HG02571 (cell line): ENCODE results near the gene OR1F1.
"Not testable (repeated sequence)": the region's sequence is repeated elsewhere in the genome, so short reads cannot be mapped to it uniquely, and the experiment has no call there.

Experiments used
- ATAC-seq: cut with Tn5 transposase; IDR thresholded peaks from one replicate; pipeline ENCODE4 v1.9.1; 2021; ENCODE audit warnings: mild to moderate bottlenecking, moderate library complexity; ENCODE audit not compliant: unreplicated experiment

OR1F1 gene

GRCh38 chr16:3187798-3188674 is at the start of gene OR1F1:
TSS of gene OR1F1 (plus strand) at chr16:3188204.
- no peak for ATAC-seq

DNA sequence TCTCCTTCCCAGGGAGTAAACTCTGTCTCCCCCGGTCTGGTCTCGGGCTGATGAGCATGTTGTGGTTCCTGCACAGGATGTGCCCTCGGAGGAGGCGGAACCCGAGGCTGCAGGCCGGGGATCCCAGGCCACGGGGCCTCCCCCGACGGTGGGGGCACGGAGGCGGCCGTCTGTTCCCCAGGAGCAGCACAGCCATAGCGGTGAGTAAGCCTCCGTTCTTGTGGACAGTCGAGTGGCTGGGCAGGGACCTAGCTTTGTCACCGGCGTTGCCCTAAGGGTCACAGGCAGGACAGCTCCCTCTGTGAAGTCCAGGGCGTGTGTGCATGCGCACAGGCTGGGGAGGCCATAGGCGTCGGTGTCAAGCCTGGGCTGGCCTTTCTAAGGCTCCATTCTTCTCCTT is 49.7 kb upstream of the OR1F1 start:
- ATAC-seq: no peak

- ATAC-seq: no peak
These were observed 49.1 kb upstream of the OR1F1 start for GRCh38 chr16:3138823-3139426.

DNA sequence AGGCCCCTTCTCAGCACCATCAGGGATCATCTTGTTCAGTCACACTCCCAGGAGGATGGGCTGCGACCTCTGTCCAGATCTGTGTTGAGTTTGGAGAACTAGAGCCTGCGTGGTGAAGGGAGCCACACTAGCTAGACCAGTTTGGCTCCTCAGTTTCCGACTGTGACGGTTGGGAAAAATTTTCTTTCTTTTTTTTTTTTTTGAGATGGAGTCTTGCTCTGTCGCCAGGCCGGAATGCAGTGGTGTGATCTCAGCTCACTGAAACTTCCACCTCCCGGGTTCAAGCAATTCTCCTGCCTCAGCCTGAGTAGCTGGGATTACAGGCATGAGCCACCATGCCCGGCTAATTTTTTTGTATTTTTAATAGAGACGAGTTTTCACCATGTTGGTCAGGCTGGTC is 48.4 kb upstream of the OR1F1 start:
- ATAC-seq: not testable (repeated sequence)

DNA sequence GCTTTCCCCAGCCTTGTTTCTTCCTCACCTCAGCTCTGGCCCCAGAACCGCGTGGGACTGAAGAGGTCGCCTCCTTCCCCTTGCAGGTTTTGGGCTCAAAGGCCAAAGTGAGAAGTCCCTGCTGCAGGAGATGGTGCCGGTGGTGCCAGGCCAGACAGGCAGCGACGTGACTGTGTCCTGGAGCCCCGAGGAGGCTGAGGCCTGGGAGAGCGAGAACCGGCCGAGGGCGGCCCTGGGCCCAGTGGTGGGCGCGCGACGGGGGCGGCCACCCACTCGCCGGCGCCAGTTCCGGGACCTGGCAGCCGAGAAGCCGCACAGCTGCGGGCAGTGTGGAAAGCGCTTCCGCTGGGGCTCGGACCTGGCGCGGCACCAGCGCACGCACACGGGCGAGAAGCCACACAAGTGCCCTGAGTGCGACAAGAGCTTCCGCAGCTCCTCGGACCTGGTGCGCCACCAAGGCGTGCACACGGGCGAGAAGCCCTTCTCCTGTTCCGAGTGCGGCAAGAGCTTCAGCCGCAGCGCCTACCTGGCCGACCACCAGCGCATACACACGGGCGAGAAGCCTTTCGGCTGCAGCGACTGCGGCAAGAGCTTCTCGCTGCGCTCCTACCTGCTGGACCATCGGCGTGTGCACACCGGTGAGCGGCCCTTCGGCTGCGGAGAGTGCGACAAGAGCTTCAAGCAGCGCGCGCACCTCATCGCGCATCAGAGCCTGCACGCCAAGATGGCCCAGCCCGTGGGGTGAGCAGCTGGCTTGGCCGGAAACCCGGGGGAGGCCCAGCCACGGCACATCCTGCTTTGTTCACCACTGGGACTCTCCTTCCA is 47.2 kb upstream of the OR1F1 start:
- no peak for ATAC-seq

DNA sequence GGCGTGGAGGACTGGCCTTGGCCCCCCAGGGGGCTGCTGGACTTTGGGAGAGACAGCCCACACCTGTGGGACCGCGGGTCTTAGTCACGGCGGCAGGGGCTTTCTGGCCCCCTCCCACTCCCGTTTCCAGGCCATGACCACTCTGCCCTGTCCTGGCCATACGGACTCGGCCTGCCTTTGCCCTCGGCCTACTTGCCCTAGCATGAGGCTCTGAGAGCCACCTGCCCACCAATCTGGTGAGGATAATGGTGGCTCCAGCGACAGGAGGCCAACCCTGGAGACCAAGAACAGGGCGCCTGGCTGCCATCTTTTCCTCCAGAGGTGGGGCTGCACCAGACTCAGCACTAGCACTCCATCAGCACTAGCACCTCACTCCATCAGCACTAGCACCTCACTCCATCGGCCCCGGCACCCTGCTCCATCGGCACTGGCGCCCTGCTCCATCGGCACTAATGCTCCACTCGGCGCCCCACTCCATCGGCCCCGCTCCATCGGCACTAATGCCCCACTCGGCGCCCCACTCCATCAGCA is 46.2 kb upstream of the OR1F1 start:
- ATAC-seq: no peak

DNA sequence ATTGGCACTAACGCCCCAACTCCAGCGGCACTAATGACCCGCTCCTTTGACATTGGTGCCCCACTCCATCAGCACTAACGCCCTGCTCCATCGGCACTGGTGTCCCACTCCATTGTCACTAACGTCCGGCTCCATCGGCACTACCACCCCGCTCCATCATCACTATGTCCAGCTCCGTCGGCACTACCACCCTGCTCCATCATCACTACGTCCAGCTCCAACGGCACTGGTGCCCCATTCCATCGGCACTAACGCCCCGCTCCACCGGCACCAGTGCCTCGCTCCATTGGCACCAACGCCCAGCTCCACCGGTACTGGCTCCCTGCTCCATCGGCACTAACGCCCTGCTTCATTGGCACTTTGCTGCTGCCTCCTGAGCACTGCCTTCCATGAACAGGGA is 45.7 kb upstream of the OR1F1 start:
- ATAC-seq: no peak

DNA sequence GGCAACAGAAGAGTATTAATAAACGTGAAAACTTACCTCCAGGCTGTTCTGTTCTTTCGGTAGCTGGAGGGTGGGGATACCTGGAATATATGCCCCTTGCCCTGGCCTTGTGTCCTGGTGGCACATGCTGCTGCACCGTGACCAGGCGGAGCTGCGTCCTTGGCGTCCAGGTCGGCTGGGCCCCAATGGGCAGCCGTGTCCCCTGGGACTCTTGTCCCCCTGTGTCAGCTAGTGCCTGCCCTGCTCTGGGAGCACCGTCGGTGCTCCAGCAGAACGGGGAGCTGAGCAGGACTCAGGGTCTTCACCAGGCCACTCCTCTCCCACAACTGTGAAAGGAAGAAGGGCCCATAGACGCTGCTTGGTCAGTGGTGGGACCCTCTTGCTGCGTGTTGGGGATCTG is 45.2 kb upstream of the OR1F1 start:
- no peak for ATAC-seq

DNA sequence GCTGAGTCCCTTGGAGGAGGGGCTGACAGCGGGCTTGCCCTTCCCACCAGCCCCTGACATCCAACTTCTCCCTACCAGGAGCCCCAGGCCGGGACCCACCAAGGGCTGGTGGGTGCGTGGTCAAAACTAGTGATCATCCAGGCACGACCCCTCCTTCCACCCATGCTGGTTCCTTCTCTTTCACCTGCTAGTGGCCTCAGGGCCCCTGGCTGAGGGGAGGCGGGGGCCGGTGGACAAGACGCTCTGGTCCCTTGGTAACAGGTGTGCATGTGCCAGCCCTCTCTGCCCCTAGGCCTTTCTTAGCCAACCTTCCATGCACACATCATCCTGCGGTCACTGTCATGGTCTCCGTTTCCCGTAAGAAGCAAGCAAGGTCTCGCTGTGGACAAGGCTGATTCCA is 44.8 kb upstream of the OR1F1 start:
- ATAC-seq: no peak

DNA sequence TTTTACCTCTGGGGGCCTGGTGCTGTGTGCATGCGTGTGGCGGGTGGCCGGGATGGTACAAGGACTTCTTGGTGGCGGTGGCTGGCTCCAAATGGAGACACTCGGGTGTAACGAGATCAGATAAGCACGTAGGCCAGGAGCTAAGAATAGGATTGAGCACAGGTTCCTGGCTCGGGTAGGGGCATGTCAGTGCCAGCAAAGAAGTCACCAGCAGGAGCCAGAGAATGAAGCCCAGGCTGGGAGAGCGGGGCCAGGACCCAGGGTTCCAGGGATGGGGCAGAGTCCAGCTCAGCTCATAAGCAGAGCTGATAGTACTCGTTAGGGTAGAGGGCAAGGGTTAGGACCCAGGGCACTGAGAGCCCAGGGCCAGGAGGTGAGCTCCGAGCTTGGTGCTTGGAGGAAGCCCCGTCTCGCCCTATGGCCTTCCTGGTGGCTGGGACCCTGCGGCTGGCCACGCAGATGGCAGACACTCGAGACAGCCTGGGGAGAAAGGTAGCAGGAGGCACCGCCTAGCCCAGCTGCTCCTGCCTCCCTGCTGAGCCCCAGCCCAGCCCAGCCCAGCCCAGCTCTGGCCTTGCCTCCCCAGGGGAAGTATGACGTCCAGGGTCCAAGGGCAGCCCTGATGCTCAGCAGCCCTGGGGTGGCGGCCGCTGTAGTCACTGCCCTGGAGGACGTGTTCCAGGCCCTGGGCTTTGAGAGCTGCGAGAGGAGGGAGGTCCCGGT is 44.2 kb upstream of the OR1F1 start:
- ATAC-seq: no peak

GRCh38 chr16:3144321-3144983 is 43.6 kb upstream of the OR1F1 start:
- ATAC-seq: no peak

DNA sequence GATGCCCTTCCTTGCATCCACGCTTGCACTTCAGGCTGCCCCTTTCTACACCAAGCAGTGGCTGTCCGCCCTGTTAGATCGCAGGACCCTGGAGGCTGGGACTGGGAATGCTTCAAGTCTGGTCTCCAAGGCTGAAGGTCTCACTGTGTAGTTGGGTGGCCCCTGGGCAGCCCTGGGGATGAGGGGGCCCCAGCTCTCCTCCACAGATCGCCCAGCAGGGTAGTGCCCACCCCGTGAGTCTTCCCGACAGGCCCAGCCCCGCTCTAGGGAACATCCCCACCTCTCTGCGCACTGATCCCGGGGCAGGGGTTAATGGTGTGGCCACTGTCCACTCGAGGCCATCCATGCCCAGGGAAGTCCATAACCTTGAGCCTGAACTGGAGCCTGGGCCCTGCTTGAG is 42.9 kb upstream of the OR1F1 start:
- ATAC-seq: no peak

GRCh38 chr16:3145660-3146059 is 42.3 kb upstream of the OR1F1 start:
- no peak for ATAC-seq

DNA sequence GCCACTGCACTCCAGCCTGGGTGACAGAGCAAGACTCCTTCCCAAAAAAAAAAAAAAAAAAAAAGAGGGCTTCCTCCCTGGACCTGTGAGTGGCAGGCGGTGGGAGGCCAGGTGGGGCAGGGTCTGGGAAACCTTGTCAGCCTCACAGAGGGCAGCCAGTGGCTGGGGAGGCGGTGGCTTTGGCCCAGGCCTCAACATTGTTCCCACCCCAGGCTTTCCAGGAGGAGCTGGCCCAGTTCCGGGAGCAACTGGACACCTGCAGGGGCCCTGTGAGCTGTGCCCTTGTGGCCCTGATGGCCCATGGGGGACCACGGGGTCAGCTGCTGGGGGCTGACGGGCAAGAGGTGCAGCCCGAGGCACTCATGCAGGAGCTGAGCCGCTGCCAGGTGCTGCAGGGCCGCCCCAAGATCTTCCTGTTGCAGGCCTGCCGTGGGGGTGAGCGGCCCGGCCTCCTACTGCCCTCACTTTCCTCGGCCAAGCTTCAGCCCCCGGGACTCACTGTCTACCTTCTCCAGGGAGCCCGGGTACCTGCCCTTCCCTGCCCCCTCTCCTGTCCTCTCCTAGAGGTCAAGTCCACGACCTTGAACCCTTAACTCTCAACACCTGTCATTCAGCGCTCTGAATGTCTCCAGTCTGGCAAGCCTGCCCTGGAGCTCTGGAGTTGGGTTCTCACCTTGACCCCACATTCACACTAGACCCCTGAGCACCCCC is 40.8 kb upstream of the OR1F1 start:
- no peak for ATAC-seq

DNA sequence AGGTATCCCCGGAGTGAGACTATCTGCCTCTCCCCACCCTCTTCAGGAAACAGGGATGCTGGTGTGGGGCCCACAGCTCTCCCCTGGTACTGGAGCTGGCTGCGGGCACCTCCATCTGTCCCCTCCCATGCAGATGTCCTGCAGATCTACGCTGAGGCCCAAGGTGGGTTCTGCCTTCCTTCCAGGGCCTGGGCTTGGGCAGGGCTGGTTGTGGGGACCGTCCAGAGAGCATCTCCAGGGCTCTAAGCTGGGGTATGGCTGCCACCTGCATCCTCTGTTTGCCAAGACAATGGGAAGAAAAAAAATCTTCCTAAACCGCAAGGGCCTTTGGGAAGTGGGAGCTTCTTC is 40.3 kb upstream of the OR1F1 start:
- no peak for ATAC-seq

DNA sequence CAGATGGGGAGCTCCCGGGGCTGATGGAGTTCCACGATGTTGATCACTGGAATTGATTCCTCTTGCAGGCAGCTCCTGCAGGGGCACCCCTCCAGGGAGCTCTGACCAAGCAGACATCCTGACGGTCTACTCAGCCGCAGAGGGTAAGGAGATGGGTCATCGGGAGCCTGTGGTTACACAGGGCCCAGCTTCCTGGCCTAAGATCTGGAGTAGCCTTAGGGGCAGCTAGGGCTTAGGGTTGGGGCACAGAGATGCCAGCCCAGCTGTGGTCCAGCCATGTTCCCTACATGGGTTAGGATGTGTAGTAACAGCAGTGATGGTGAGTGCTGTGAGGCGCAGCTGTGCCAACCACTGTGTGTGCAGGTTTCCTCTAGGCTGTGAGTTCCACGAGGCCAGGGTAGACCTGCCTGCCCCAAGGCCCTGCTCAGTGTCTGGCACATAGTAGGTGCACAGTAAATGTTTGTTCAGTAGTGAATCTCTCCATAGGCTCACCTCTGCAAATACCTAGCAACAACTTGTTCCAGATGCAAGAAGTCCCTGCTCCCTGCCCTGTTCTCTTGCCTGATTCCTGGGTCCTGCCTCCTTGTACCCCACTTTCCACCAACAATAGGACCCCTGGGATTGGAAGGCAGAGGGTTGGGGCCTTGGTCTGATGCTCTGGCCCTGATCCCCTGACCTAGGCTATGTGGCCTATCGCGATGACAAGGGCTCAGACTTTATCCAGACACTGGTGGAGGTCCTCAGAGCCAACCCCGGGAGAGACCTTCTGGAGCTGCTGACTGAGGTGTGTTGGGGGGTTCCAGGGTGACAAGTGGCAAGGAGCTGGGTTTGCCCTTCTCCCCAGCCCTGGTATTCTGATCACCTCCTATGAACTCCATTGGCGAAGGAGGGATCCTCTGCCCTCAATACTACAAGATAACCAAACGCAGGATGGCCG is 39.5 kb upstream of the OR1F1 start:
- ATAC-seq: no peak

DNA sequence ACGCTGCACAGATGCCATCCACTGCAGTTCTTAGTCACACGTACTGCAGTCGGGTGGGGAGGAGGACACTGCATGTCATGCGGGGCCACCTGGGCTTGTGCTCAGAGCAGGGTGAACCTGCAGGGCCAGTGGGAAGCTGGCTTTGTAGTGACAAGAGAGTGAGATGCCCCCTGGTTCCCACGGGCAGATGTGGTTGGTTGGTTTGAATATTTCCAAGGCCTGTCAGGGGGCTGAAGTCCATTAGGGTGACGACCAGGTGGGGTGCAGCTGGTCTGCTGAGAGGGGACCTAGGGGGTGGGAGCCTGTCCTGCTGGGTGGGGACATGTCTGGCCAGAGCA is 38.8 kb upstream of the OR1F1 start:
- ATAC-seq: no peak

GRCh38 chr16:3149630-3150345 is 38.2 kb upstream of the OR1F1 start:
- ATAC-seq: peak; percentile 1
